ENCODE results near the gene FNDC3A. TPM values are rescaled to one million over a fixed set of nuclear protein-coding genes. Genes with fewer than 3 reads are reported as not detected.

FNDC3A gene
- total RNA-seq, 1 donor from 2014 or later, result 22.7 TPM

DNA sequence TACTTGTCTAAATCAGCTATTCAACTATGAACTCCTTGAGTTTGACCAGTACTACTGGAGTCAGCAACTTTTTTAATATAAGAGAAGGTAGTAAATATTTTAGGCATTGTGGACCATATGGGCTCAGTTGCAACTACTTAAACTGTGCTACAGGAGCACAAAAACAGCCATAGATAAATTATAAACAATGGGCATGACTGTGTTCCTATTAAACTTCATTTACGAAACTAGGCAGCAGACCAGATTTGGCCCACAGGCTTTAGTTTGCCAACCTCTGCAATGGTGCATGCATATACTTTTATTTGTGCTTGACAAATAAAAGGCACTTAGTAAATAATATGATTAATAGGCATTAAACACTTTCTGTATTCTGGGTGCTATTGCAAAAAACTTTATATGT is 7.6 kb downstream of the FNDC3A start:
- Histone ChIP-seq H3K4me3 (no peak overlapping the region), H3K4me1 (no peaks in the 10 kb centered on the region), H3K27ac (no peak overlapping the region), H3K27me3 (no peaks in the 10 kb centered on the region), H3K36me3 (no peaks in the 10 kb centered on the region), H3K9me3 (no peaks in the 10 kb centered on the region)
- no peak for DNase-seq (ENCODE audit: low spot score in 2 of 2)
- intact Hi-C loops (cut with DNase I), result no loop called here
- TF ChIP-seq, protein P1, sequence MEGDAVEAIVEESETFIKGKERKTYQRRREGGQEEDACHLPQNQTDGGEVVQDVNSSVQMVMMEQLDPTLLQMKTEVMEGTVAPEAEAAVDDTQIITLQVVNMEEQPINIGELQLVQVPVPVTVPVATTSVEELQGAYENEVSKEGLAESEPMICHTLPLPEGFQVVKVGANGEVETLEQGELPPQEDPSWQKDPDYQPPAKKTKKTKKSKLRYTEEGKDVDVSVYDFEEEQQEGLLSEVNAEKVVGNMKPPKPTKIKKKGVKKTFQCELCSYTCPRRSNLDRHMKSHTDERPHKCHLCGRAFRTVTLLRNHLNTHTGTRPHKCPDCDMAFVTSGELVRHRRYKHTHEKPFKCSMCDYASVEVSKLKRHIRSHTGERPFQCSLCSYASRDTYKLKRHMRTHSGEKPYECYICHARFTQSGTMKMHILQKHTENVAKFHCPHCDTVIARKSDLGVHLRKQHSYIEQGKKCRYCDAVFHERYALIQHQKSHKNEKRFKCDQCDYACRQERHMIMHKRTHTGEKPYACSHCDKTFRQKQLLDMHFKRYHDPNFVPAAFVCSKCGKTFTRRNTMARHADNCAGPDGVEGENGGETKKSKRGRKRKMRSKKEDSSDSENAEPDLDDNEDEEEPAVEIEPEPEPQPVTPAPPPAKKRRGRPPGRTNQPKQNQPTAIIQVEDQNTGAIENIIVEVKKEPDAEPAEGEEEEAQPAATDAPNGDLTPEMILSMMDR (IDR thresholded peaks at IDR 0.05), result no peak

DNA sequence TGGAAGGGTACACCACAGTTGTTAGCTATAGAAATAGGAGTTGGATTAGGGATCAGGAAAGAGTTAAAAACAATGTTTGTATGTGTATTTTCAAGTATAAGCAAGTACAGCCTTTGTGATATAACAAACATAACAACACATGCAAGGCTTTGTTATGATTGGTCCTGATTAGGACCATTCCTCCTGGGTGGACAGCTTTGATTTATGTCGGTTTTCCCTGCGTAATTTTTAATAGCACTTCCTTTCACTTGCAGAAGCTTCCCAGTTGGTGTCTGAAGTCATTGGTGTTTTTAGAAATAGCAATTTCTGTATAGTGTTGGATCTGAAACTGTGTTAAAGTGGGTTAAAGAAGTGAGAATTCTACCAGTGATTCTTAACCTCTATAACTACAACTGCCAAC is 10.0 kb downstream of the FNDC3A start:
- TF ChIP-seq, protein P1 (IDR thresholded peaks at IDR 0.05), result no peak
- no peak overlapping the region for H3K27ac ChIP-seq
- H3K4me3 ChIP-seq, result no peak overlapping the region
- intact Hi-C loops (cut with DNase I), result no loop called here
- peaks cover 0 to under 1% of the 10 kb centered on the region in 2 donors for H3K9me3 ChIP-seq
- DNase-seq (ENCODE audit: low spot score in 2 of 2), result no peak
- no peaks in the 10 kb centered on the region for H3K27me3 ChIP-seq
- no peaks in the 10 kb centered on the region for H3K36me3 ChIP-seq
- H3K4me1 ChIP-seq, result no peaks in the 10 kb centered on the region

DNA sequence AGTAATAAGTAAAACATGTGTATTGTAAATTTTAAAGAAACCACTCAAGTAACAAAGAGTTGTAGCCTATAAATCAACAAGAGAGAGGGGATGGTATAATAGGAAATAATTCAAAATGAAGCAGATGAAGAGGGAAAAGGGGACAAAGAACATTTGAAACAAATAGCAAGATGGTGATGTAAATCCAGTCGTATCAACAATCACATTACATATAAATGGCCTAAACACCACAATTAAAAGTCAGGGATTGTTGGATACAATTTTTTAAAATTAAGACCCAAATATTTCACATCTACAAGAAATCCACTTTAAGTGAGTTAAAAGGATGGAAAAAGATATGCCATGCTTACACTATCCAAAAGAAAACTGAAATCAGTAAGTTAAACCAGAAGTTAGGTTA is 15.2 kb downstream of the FNDC3A start:
- TF ChIP-seq, protein P1 (IDR thresholded peaks at IDR 0.05), result no peak
- Histone ChIP-seq H3K27ac (no peak overlapping the region), H3K9me3 (peaks cover 0 to 4% of the 10 kb centered on the region in 2 donors), H3K4me1 (peaks cover 0 to 9% of the 10 kb centered on the region in 2 donors), H3K36me3 (no peaks in the 10 kb centered on the region), H3K27me3 (no peaks in the 10 kb centered on the region), H3K4me3 (no peak overlapping the region)
- intact Hi-C loops (cut with DNase I), result no loop called here
- DNase-seq (ENCODE audit: low spot score in 2 of 2), result no peak

- Histone ChIP-seq H3K27ac (no peak overlapping the region), H3K4me1 (peaks cover 0 to 9% of the 10 kb centered on the region in 2 donors), H3K9me3 (peaks cover 0 to 4% of the 10 kb centered on the region in 2 donors), H3K27me3 (no peaks in the 10 kb centered on the region), H3K4me3 (no peak overlapping the region), H3K36me3 (no peaks in the 10 kb centered on the region)
- TF ChIP-seq, protein P1 (IDR thresholded peaks at IDR 0.05), result no peak
- intact Hi-C loops (cut with DNase I), result no loop called here
- no peak for DNase-seq (ENCODE audit: low spot score in 2 of 2)
These were observed 17.4 kb downstream of the FNDC3A start for GRCh38 chr13:48993150-48993549.

DNA sequence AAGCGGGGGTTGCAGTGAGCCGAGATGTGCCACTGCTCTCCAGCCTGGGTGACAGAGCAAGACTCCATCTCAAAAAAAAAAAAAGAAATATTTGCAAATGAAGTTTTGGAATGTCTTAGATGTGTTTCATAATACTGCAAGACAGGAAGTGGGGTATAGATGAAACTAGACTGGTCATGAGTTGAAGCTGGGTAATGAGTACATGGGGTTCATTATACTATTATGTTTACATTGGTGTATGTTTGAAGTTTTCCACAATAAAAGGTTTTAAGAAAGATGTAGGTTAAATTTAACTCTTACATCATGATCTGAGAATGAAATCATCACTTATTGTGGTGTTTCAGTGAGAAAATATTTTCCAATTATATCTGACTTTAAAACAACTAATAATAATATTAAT is 19.0 kb downstream of the FNDC3A start:
- intact Hi-C loops (cut with DNase I), result no loop called here
- Histone ChIP-seq H3K9me3 (peaks cover 0 to 13% of the 10 kb centered on the region in 2 donors), H3K36me3 (no peaks in the 10 kb centered on the region), H3K4me3 (no peak overlapping the region), H3K27ac (no peak overlapping the region), H3K27me3 (no peaks in the 10 kb centered on the region), H3K4me1 (peaks cover 0 to 9% of the 10 kb centered on the region in 2 donors)
- DNase-seq (ENCODE audit: low spot score in 2 of 2), result no peak
- TF ChIP-seq, protein P1 (IDR thresholded peaks at IDR 0.05), result no peak
